GM12872 (cell line): Measurements from ENCODE around the gene HMX2.

Source experiments
- CTCF ChIP-seq: IDR thresholded peaks from 3 replicates; pipeline ENCODE4 v1.5.1; 2011; ENCODE audit warnings: low read depth, mild to moderate bottlenecking, low read length, moderate library complexity; ENCODE audit not compliant: insufficient read depth

HMX2 gene

GRCh38 chr10:123154711-123155505, 7.0 kb downstream of the HMX2 start:
- no peak for TF ChIP-seq CTCF

GRCh38 chr10:123156078-123156477, 8.1 kb downstream of the HMX2 start:
- no peak for TF ChIP-seq CTCF

- TF ChIP-seq CTCF, result no peak
These were observed 9.3 kb downstream of the HMX2 start for GRCh38 chr10:123157210-123157609.

- no peak for TF ChIP-seq CTCF
These were observed 10.7 kb downstream of the HMX2 start for GRCh38 chr10:123158682-123159081.

GRCh38 chr10:123160311-123160980, 12.5 kb downstream of the HMX2 start:
- no peak for TF ChIP-seq CTCF

GRCh38 chr10:123164319-123164718, 16.4 kb downstream of the HMX2 start:
- no peak for TF ChIP-seq CTCF

GRCh38 chr10:123165445-123166072, 17.6 kb downstream of the HMX2 start:
- TF ChIP-seq CTCF, result 0 out of 3 replicates have a peak, but pooled peaks have one; percentile 18
